GM20431 (cell line): ENCODE measurements around the gene HLA-C.
"Not testable (repeated sequence)": the region's sequence is repeated elsewhere in the genome, so short reads cannot be mapped to it uniquely, and the experiment has no call there.

Experiments
- in situ Hi-C: fragments of 300-500 bp; cut with MseI, MboI; formaldehyde crosslinking; loops from one replicate; pipeline ENCODE4 v1.15.0; 2020; ENCODE audit warnings: low sequenced_read_pairs; ENCODE audit not compliant: unreplicated experiment

Gene HLA-C

DNA sequence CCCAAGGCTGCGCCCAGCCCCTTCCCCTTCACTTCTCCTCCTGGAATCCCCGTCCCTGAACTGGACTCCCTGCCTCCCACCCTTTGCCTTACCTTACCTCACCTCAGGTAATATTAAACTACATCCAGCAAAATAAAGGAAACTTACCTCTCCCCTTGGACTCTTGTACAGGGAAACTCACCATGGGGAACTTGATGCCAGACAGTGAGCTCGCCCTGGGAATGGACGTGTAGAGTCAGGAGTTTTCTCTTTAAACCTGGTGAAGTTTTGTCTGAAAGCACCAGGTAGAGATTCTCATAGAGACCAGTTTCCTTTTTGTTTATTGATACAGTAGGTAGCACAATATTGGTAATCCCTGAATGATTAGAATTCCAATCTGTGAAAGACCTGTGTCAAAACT is 544 bp upstream of the HLA-C start:
- in situ Hi-C loops = no loop called here

DNA sequence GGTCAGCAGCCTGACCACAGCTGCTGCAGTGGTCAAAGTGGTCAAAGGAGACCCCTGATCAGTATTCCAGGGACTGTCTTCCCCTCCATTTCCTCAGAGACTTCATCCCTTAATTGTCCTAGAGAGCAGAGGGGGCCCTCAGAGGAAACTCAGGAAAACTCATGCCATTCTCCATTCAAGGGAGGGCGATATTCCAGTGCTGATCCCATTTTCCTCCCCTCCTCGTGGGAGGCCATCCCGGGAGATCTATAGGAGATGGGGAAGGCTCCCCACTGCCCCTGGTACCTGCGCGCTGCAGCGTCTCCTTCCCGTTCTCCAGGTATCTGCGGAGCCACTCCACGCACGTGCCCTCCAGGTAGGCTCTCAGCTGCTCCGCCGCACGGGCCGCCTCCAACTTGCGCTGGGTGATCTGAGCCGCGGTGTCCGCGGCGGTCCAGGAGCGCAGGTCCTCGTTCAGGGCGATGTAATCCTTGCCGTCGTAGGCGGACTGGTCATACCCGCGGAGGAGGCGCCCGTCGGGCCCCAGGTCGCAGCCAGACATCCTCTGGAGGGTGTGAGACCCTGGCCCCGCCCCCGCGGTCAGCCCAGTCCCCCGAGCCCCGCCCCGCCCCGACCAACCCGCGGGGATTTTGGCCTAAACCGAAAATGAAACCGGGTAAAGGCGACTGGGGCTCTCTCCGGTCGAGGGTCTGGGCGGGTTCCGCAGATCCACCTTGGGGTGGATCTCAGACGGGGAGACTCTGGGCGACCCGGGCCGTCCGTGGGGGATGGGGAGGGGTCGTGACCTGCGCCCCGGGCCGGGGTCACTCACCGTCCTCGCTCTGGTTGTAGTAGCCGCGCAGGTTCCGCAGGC is 878 bp downstream of the HLA-C start:
- in situ Hi-C loops = no loop called here

DNA sequence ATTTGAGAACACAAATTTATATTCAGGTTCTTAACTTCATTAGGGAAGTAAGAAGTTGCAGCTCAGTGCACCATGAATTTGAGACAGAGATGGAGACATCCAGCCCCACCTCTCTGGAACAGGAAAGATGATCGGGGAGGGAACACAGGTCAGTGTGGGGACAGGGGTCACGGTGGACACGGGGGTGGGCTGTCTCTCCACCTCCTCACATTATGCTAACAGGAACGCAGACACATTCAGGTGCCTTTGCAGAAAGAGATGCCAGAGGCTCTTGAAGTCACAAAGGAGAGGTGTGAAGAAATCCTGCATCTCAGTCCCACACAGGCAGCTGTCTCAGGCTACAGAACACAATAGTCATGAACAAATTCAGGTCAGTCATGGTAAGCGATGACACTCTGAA is 3.1 kb downstream of the HLA-C start:
- in situ Hi-C loops = no loop called here

GRCh38 chr6:31268369-31268765 is 3.5 kb downstream of the HLA-C start:
- in situ Hi-C loops = no loop called here

DNA sequence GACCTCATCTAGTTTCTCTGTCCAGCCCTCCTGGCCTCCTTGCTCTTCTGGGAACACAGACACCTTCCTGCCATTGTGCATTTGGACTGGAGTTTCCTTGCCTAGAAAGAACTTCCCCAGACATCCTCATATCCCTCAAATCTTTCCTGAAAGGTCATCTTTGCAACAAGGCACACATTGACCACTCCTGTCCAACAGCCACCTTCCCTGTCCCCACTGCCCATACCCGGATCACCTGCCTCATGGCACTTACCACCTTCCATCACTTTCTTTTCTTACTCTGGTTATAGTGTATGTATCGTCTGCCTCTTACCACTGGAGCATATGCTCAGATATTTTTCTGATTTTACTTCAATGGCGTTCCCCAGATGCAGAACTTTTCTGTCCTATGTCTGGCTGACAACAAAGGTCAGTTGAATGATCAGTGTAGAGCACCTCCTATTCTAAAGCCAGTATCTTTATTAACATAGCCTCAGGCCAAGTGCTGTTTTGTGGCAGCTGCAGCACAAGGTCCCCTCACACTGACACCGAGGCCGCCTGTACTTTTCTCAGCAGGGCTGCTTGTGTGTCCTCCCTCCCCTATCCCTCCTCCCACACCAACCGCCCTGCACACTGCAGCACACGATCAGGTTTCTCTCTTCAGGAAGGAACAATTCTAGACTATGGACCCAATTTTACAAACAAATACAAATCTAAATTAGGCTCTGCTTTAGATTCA is 4.1 kb downstream of the HLA-C start:
- in situ Hi-C loops = no loop called here

DNA sequence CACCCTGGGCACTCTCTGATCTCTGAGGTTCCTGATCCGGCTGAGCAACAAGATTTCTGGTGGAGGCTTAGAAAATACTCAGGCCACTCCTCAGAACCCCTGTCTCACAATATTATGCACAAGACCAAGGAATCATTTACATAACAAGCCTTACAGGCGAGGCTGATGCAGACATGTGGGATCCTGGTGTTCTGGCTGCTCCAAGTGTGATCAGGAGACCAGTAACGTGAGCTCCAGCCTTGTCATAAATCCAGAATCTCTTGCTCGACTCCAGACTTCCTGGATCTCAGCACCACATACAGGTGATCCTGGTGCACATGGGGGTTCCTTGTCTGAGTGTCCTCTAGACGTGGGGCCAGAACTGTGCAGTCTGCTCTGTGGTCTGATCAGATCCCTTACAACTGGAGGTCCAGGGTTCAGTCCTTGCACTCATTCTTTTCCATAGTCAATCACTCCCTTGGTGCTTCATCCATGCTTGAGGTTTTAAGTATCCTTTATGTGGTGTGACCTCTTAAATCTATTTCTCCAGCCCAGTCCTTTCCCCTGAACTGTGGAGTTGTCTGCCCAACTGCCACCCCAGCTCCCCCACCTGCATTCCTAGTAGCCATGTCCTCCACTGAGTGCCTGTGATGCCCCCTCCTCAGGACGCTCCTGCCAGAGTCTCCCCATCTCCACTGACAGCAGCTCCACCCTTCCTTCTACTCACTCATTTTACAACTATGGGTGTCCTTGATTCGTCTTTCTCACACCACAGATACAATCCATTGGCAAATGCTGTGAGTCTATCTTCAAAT is 5.1 kb downstream of the HLA-C start:
- in situ Hi-C loops = no loop called here

GRCh38 chr6:31265926-31266325 is 6.0 kb downstream of the HLA-C start:
- in situ Hi-C loops = no loop called here

- in situ Hi-C loops = not testable (repeated sequence)
Observed at GRCh38 chr6:31263346-31263933, 8.5 kb downstream of the HLA-C start.

DNA sequence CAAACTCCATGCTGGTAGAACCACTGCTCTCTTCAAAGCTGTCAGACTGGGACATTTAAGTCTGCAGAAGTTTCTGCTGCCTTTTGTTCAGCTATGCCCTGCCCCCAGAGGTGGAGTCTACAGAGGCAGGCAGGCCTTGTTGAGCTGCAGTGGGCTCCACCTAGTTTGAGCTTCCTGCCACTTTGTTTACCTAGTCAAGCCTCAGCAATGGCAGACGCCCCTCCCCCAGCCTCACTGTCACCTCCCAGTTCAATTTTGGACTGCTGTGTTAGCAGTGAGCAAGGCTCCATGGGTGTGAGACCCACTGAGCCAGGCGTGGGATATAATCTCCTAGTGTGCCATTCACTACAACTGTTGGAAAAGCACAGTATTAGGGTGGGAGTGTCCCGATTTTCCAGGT is 11.9 kb downstream of the HLA-C start:
- in situ Hi-C loops = not testable (repeated sequence)

- in situ Hi-C loops = no loop called here
Observed at GRCh38 chr6:31252625-31253024, 19.3 kb downstream of the HLA-C start.

DNA sequence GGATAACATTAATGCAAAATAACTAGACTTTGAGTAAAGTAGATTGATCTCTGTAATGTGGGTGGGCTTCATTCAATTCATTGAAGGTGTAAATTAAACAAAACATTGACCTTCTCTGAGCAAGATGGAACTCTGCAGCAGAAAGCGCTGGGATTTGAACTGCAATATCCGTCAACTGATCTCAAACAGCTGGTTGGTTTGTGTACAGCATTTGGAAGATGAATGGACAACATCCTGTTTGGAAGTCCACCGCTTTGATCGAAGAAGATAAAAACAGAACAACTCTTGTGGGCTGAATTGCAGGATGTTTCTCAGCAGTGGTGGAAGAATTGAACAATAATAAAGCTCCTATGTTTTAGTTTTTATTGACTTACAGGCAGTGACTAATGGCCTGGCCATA is 20.6 kb downstream of the HLA-C start:
- in situ Hi-C loops = no loop called here

- in situ Hi-C loops = no loop called here
Observed at GRCh38 chr6:31249184-31249583, 22.7 kb downstream of the HLA-C start.

- in situ Hi-C loops = no loop called here
Observed at GRCh38 chr6:31247813-31248212, 24.1 kb downstream of the HLA-C start.

DNA sequence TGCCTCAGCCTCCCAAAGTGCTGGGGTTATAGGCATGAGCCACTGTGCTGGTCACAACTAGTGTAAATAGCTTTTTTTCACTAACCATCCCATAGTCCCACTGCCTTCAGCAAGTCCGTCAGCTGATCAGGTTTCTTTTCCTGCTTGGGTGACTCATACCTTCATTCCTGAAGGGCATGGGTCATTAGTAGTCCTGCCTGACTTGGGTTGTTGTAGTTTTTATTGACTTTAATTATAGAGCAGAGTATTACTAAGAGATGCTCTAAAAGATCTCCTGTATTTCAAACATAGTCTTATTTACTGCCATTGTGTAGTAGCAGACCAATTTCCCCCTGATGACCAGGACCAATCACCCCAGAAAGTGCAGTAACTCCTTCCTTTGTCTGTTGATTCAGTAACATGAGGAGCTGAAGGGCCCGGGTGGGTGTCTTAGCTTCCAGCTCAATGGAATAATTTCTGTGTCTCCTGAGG is 25.8 kb downstream of the HLA-C start:
- in situ Hi-C loops = no loop called here

DNA sequence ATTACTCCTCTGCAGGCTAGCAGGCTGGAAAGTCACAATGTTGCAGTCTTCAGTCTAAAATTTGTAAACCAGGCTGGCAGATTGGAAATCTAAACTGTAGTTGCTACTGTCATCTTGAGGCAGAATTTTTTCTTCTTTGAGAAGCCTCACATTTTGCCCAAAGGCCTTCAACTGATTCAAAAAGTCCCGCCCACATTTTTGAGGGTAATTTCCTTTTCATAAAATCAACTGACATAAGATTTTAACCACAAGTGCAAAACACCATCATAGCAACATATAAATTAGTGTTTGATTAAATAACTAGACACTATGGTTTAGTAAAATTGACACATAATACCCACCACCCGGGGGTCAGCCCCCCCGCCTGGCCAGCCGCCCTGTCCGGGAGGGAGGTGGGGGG is 28.4 kb downstream of the HLA-C start:
- in situ Hi-C loops = no loop called here

- in situ Hi-C loops = no loop called here
Observed at GRCh38 chr6:31239854-31240253, 32.0 kb downstream of the HLA-C start.

- in situ Hi-C loops = not testable (repeated sequence)
Observed at GRCh38 chr6:31234101-31234500, 37.8 kb downstream of the HLA-C start.

- in situ Hi-C loops = no loop called here
Observed at GRCh38 chr6:31228476-31228875, 43.4 kb downstream of the HLA-C start.

- in situ Hi-C loops = no loop called here
Observed at GRCh38 chr6:31227143-31227542, 44.7 kb downstream of the HLA-C start.

DNA sequence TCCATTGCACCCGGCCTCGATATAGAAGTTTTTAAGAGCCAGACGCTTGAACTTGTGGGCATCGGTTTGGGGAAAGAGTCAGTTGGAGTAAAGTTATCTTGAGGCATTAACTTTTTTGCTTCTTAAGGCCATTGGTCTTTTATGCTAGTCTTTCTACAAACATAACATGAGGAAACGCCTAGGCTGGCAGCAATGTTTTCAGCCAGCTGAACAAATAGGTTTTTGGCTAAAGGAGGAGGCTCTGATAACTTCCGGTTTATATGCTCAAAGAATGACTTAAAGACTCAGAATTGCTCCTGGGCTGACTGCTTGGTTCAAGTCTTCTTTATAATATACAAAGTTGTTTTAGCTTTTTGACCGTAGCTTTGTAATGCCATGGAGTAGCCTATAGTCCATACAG is 46.2 kb downstream of the HLA-C start:
- in situ Hi-C loops = no loop called here
